ENCODE results near the gene MYPOP. TPM values are rescaled to one million over a fixed set of nuclear protein-coding genes. Genes with fewer than 3 reads are reported as not detected.
A peak's percentile ranks its signal among the peaks of the same experiment; 100 is the strongest.

The MYPOP gene
- total and polyA plus RNA-seq, 2 of the 13 experiments (the other 11 are each of a cell fraction or from before 2014, with no cell fraction given): 2.3 to 2.7 TPM

DNA sequence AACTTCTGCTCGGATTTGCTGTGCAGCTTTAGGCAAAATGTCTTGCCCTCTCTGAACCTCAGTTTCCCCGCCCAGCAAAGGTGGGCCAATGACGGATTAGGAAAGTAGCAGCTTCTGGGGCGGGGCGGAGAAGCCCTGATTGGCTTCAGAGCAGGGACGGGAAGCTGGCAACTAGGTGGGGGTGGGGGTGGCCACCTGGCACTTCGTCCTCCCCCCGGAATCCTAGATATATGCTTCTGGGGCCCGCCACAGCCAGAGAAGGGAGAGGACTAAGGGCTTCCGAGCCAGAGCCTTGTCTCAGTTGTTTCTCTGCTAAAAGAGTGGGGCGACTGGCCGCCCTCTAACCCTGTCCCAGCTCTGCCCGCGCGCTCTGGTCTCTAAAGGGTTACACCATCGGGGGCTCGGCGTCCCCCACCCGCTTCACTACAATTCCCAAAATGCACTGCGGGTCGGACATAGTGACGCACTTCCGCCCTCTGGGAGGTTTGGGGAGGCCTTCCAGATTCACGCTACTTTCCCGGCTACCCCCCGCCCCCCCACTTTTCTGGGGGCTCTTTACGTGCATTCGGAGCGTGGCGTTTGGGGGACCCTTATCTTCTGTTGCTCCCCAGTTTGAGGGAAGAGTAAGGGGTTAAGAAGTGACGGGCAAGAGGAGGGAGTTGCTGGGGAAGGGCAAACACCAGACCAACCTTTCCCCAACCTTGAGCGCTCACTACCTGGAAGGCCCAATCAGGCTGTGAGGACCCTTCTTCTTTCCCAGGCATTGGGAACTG is 15.8 kb downstream of the MYPOP start (continued):
- peak; percentile 95 for TF ChIP-seq GABPB1 (CRISPR knock-in tag; IDR thresholded peaks at IDR 0.05)
- TF ChIP-seq GTF2F1 (IDR thresholded peaks at IDR 0.05; ENCODE audit: low read length): no peak

GRCh38 chr19:45885556-45886426 is 16.6 kb downstream of the MYPOP start, which contains the start of gene IRF2BP1:
TSS of gene IRF2BP1 (minus strand) at chr19:45886141. CDS start at chr19:45885774, 367 bp downstream.
- intact Hi-C loops (cut with micrococcal nuclease; ENCODE audit: unreplicated experiment): no loop called here
- in situ Hi-C loops (cut with HindIII; ENCODE audit: extremely low pct_ligation_motif_present, low pct_unique_long_range_greater_than_20kb): no loop called here
- H3K27ac ChIP-seq (ENCODE audit: extremely low read length, insufficient read depth, low read length): peak within 1 kb of the TSS; percentile 78
- H2AFZ ChIP-seq (ENCODE audit: low read length): peak within 1 kb of the TSS; percentile 8
- peak within 1 kb of the TSS; percentile 84 for H3K4me2 ChIP-seq (ENCODE audit: low read depth, low read length)
- no peak for FAIRE-seq
- no peaks in the 10 kb centered on the region for H4K20me1 ChIP-seq (ENCODE audit: insufficient read depth, low read length)
- peaks cover 38% of the 10 kb centered on the region for H3K4me1 ChIP-seq (ENCODE audit: insufficient read depth, low read length)
- peak within 1 kb of the TSS; percentile 69 to 91 (median 80) for H3K4me3 ChIP-seq (replicated peaks in 1 of 3; ENCODE audit: insufficient read depth in 1 of 3, low read depth in 2 of 3, low read length in 3 of 3)
- TSS peak; percentile 50 for BruUV-seq (replicated peaks)
- POLR2A ChIA-PET: interaction anchor here (0.9 to 10.3 kb wide), 9 partner anchors 9 to 116 kb away, joined by 3 to 388 read pairs (median 6); partner anchors contain the start of genes DMPK, FOXA3, MYPOP and SIX5
- no peaks in the 10 kb centered on the region for H3K27me3 ChIP-seq (ENCODE audit: control insufficient read depth in 1 of 2, insufficient read depth in 2 of 2, low read length in 2 of 2)
- no peaks in the 10 kb centered on the region for H3K36me3 ChIP-seq (replicated peaks in 1 of 2; ENCODE audit: control insufficient read depth in 1 of 2, insufficient read depth in 2 of 2, low read length in 2 of 2)
- CTCF ChIA-PET (ENCODE audit: low intra/inter-chr PET ratio, low total read pairs): interaction anchor here (4.5 to 5.3 kb wide), 2 partner anchors 22 to 69 kb away, joined by 50 to 263 read pairs; partner anchors contain the start of genes FOXA3 and SYMPK
- 3% methylated on average over 8 of the region's 107 CpGs for WGBS (ENCODE audit: low lambda C conversion rate)
- peak; percentile 32 for ATAC-seq
- no peaks in the 10 kb centered on the region for H3K9me3 ChIP-seq (ENCODE audit: low read length)
- peaks cover 15% of the 10 kb centered on the region for H3K79me2 ChIP-seq (ENCODE audit: insufficient read depth, low read length)
- DNase-seq (ENCODE audit: low spot score): peak; percentile 89
- peak within 1 kb of the TSS; percentile 82 for H3K9ac ChIP-seq (ENCODE audit: insufficient read depth, low read depth, low read length)
- peak; percentile 6; the same call in 1 of the 2 replicates for TF ChIP-seq STAG1 (CRISPR knock-in tag; IDR thresholded peaks at IDR 0.05)
- TF ChIP-seq, protein P1, sequence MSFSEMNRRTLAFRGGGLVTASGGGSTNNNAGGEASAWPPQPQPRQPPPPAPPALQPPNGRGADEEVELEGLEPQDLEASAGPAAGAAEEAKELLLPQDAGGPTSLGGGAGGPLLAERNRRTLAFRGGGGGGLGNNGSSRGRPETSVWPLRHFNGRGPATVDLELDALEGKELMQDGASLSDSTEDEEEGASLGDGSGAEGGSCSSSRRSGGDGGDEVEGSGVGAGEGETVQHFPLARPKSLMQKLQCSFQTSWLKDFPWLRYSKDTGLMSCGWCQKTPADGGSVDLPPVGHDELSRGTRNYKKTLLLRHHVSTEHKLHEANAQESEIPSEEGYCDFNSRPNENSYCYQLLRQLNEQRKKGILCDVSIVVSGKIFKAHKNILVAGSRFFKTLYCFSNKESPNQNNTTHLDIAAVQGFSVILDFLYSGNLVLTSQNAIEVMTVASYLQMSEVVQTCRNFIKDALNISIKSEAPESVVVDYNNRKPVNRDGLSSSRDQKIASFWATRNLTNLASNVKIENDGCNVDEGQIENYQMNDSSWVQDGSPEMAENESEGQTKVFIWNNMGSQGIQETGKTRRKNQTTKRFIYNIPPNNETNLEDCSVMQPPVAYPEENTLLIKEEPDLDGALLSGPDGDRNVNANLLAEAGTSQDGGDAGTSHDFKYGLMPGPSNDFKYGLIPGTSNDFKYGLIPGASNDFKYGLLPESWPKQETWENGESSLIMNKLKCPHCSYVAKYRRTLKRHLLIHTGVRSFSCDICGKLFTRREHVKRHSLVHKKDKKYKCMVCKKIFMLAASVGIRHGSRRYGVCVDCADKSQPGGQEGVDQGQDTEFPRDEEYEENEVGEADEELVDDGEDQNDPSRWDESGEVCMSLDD (CRISPR knock-in tag; IDR thresholded peaks at IDR 0.05; ENCODE audit: borderline replicate concordance): no peak
- TF ChIP-seq GLI4 (CRISPR knock-in tag; IDR thresholded peaks at IDR 0.05; ENCODE audit: borderline replicate concordance): no peak
- TF ChIP-seq, protein P2, sequence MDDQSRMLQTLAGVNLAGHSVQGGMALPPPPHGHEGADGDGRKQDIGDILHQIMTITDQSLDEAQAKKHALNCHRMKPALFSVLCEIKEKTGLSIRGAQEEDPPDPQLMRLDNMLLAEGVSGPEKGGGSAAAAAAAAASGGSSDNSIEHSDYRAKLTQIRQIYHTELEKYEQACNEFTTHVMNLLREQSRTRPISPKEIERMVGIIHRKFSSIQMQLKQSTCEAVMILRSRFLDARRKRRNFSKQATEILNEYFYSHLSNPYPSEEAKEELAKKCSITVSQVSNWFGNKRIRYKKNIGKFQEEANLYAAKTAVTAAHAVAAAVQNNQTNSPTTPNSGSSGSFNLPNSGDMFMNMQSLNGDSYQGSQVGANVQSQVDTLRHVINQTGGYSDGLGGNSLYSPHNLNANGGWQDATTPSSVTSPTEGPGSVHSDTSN (CRISPR knock-in tag; IDR thresholded peaks at IDR 0.05; ENCODE audit: borderline replicate concordance): no peak
- peak; percentile 9; the same call in 1 of the 2 replicates for TF ChIP-seq ZNF605 (CRISPR knock-in tag; IDR thresholded peaks at IDR 0.05)
- no peak for TF ChIP-seq HNF4A (CRISPR knock-in tag; IDR thresholded peaks at IDR 0.05)
- TF ChIP-seq ZNF761 (CRISPR knock-in tag; conservative IDR thresholded peaks at IDR 0.05): no peak; the same call in 1 of the 2 replicates
- TF ChIP-seq, protein P3, sequence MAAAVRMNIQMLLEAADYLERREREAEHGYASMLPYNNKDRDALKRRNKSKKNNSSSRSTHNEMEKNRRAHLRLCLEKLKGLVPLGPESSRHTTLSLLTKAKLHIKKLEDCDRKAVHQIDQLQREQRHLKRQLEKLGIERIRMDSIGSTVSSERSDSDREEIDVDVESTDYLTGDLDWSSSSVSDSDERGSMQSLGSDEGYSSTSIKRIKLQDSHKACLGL (CRISPR knock-in tag; IDR thresholded peaks at IDR 0.05): peak; percentile 63
- TF ChIP-seq KLF15 (CRISPR knock-in tag; IDR thresholded peaks at IDR 0.05; ENCODE audit: borderline replicate concordance): 0 out of 2 replicates have a peak, but pooled peaks have one; percentile 34
- TF ChIP-seq MAX (IDR thresholded peaks at IDR 0.05): peak; percentile 77
- peak; percentile 51; the same call in 1 of the 2 replicates for TF ChIP-seq EEA1 (CRISPR knock-in tag; IDR thresholded peaks at IDR 0.05; ENCODE audit: borderline replicate concordance)
- no peak for TF ChIP-seq ZNF274 (CRISPR knock-in tag; IDR thresholded peaks at IDR 0.05)
- TF ChIP-seq ZNF746 (CRISPR knock-in tag; IDR thresholded peaks at IDR 0.05): 0 out of 2 replicates have a peak, but pooled peaks have one; percentile 11
- no peak for TF ChIP-seq CBFB (CRISPR knock-in tag; IDR thresholded peaks at IDR 0.05)
